GDM1 (cell line): Measurements from ENCODE around the gene PXT1.
"Not testable (repeated sequence)": the region's sequence is repeated elsewhere in the genome, so short reads cannot be mapped to it uniquely, and the experiment has no call there.

Source experiments
- DNase-seq: peaks from one replicate; lab custom pipeline; 2025; lab: John Stamatoyannopoulos, UW

The PXT1 gene, protein sequence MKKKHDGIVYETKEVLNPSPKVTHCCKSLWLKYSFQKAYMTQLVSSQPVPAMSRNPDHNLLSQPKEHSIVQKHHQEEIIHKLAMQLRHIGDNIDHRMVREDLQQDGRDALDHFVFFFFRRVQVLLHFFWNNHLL

DNA sequence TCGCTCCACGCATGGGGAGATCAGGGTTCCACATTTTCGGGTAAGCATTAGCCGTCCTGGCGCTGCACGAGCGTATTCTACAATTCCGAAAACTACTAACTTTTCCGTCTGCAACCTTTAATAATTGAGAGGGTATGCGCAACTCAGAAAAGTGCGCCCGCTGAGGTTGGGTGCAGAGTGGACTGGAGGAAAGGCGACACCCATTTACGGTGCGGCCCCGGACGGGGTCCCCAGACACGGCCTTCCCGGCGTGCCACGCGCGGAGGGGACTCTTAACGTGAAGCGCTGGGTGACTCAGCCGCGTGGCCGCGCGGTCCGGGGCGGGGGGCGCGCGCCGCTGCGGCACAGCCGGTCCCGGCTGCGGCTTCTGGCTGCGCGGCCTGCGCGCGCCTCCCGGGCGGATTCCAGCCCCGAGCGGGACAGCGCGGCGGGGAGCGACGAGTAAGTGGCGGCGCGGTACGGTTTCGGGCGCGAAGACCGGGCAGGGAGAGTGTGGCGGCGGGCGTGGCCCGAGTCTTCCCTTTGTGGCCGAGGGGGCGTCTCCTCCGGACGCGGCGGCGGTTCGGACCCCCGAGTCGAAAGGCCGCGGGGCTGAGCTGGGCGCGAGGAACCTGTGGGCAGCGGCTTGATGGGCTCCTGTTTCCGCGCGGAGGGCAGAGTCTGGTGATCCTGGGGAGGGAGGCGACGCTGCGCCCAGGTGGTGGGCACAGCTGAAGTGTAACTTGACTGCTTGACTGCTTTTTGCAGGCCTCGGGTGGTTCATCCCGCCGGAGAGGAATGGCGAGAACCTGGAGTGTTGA, at the start of gene PXT1, which contains the start of gene KCTD20:
TSS of gene PXT1 (minus strand) at position 184 of the 800 bp plus-strand sequence. CDS start 16,772 bp downstream, outside the sequence.
TSS of gene KCTD20 (plus strand) at position 330 of the 800 bp plus-strand sequence. CDS start 27,098 bp downstream, outside the sequence.
- peak; percentile 85 for DNase-seq

DNA sequence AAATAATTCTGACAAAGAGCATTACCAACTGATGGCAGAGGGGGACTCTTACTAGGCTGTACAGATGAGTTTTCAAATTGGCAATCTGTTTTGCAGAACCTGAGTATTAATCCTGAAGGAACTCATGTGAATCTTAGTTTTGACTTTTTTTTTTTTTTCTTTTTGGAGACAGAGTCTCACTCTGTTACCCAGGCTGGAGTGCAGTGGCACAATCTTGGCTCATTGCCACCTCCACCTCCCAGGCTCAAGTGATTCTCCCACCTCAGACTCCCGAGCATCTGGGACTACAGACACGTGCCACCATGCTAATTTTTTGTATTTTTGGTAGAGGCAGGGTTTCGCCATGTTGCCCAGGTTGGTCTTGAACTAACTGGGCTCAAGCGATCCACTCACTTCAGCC, 49.4 kb upstream of the PXT1 start:
- DNase-seq: no peak

DNA sequence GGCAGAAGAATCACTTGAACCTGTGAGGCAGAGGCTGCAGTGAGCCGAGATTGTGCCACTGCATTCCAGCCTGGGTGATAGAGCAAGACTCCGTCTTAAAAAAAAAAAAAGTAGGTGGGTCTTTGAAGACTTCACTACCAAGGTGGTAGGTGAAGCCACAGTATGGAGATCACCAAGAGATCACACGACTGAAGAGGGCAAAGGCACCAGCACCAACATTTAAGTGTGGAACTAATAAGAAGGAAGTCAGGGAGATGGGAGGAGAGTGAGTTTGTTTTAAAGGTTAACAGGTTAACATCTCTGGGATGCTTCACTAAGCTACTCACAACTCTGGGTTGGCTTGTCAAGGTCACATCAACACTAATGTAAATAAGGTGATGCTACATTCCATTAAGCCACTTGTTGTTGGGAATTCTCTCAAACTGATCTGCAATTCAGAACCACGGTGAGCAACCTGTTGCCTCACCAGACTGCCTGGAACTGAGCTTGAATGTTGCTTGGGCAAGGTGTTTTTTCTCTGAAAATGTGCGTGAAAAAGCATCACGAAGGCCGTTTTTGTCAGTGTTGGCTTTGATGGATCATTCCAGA, 48.8 kb upstream of the PXT1 start:
- no peak for DNase-seq

DNA sequence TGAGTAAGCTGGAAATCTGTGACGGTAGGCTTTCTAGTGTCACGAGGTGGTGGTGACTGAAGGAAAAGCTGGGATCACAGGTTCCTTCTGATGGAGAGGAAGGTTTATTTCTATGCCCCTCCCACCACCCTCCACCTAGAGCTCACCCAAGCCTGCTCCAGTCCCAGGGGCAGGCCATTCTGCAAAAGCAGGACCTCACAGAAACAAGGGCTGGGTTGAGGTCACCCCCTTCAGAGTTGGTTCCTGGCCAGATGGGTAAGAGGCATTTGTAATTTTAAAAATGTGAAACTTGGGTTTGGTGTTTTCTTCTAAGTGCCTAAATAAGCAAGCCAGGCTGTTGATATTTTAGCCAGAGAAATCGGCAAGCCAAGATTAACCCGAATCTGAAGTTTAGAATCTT, 46.8 kb upstream of the PXT1 start:
- no peak for DNase-seq

DNA sequence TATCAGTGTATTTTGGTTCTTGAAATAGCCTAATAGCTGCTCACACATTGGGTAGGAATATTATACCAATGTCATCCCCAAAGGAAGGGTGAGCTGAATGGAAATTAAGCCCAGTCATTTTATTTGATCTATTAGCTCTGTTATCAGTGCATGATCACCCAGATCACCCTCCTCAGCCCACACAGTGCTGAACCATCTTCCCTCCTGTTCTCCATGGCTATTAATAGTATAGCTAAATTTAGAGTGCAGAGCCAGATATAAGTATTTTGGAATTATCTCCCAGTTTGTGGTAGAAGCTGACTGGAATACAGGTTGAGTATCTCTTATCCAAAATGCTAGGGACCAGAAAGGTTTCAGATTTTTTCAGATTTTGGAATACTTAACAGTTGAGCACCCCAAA, 45.6 kb upstream of the PXT1 start:
- DNase-seq: no peak

DNA sequence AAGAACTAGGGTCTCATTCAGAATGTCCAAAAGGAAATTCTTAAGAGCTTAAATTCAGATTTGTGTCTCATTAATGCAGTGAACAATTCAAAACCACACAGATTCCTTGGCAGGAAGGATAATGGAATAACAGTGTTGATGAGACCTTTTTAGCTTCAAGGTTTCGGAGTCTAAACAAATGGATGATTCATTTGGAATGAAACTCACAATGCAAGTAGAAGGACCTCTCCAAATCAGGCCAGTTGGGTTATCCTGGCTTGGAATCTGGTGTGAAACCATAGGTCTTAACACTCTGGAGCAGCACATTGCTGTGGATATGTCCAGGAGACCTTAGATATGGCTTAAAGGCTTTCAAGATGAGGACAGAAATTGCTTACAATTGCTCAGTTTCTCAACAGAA, 45.0 kb upstream of the PXT1 start:
- DNase-seq: no peak

DNA sequence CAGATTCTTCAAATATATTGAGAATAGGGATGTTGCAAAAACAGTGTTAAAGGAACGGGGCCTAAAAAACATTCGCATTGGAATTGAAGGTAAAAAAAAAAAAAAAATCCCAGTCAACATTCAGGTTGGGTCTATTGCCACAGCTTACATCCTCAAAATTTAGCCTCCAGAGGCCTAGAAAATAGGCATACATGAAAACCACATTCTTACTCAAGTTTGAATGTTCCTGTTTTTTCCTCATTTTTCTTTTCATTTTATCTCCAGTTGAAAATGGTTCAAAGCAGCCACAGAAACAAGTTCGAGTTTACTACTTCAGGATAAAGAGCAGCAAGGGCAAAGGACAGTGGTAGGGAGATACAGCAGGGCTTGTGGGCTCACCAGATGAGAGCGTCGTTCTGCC, 42.1 kb upstream of the PXT1 start:
- no peak for DNase-seq

DNA sequence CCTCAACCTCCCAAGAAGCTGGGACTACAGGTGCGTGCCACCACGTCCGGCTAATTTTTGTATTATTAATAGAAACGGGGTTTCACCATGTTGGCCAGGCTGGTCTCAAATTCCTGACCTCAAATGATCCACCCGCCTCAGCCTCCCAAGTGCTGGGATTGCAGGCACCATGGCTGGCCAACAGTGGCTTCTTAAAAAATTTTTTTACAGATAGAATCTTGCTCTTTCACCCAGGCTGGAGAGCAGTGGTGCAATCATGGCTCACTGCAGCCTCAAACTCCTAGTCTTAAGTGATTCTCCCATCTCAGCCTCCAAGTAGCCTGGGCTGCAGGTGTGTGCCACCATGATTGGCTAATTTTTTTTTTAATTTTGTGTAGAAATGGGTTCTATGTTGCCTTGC, 40.7 kb upstream of the PXT1 start:
- not testable (repeated sequence) for DNase-seq

DNA sequence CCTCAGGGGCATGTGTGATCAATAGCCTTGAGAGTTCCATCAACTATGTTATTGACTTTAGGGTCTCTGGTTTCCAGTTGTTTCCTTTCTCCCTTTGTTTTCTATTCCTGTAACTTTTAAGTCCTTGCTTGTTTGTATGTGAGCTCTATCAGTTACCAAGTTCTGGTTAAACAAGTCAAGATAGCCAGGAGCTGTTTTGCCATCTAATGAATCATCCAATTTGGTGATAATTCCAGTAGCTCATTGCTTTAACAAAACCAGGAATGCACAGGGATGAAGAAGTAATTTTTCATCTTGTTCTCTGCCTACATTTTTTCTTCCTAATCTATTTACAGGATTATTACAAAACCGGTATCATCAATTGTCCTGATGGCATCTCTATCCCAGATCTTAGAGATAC, 36.6 kb upstream of the PXT1 start:
- no peak for DNase-seq

DNA sequence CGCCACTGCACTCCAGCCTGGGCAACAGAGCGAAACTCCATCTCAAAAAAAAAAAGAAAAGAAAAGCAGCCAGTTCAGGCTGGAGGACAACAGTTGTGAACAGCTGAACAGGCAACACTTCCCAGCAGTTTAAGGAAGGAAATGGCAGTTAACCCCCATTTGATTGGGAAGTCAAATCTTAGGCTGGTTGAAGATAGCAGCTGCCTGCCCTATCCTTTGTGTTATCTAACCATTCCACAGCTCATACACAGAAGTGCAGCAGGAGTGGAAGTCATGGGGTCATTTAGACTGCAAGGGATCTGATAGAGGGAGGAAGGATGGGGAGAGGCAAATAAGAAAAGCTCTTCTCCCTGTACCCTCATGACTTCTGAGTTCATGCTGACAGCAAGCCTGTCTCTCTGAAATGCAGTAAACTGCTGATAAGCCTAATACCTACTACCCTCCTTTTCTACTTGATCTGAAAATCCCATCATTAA, 35.4 kb upstream of the PXT1 start:
- DNase-seq: peak; percentile 39

DNA sequence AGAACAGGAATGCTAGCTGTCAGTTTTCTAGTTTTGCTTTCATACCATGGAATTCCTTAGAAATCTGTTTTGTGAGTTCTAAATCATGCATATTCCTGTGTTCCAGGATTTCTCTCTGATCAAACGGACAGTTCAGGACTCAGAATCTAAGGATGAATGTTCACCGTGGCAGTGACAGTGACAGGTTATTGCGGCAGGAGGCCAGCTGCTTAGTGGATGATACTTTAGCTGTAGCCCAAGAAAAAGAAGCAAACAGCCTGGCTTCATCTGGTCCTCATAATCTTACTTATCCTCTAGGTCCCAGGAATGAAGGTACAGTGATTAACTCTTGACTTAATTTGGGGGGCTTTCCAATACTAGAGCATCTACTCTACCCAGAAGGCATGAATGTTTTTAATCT, 27.3 kb upstream of the PXT1 start:
- DNase-seq: no peak

DNA sequence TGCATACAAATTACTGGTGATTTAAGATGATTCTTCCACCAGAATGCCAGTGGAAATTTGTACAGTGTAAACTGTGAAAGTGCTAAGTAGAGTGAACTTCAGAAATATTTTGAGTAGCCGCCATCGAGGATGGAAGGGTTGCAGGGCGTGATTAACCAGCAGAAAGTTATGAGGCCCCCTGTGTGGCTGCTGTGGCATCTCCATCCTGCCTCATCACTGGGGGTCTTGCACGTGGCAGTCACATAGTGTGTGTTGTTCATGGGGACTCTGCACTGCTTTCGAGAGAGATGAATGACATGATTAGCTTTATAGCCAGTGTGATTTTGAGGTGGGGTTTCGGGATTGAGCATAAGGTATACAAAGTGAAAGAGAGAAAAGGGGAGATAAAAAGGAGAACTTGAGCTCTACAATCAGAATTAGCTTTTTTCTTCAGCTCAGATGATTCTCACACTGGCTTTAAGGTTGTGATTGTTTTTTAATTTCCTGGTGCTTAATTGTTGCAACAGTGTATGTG, 26.6 kb upstream of the PXT1 start:
- no peak for DNase-seq

DNA sequence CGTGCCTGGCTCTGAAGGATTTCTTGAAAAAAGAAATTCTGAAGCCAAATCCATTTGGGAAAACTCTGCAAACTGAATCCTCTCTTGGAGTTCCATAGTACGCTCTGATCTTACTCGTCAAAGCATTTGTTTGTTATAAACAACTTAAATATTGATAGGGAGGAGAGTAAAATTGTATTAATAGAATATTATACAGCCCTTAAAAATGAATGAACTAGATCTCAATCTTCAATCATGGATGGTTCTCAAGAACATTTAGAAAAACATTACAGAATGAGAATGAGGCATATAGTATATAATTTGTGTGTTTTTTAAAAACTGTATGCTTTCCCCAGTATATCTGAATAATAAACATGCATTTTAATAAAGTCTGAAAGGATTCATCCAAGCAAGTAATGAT, 25.0 kb upstream of the PXT1 start:
- no peak for DNase-seq

DNA sequence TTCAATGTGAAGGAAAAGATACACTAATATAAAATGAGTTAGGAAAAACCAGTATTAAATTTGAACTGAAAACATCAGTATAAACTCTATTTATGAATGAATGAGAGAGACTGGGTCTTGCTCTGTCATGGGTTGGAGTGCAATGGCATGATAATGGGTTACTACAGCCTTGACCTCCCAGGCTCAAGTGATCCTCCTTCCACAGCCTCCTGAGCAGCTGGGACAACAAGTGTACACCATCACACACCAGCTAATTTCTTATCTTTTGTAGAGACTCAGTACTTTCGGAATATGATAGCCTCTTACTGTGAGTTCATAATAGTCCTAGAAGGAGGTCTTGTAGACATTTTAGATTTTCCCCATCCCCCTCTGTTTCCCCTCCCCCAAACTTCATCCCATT, 21.6 kb upstream of the PXT1 start:
- no peak for DNase-seq

DNA sequence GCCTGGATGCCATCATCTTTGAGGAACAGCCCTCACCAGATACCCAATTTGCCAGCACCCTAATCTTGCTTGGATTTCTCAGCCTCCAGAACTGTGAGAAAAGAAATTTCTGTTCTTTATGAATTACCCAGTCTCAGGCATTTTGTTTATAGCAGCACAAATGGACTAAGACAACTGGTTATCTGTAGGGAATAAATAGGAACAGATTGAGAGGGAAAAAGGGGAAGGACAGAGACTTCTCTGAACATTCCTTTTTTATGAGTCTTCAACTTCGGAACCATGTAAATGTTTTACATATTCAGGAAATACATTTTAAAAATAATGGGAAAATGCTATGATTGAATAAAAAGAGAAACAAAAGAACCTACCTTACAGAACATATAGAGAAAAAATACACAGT, 21.0 kb upstream of the PXT1 start:
- no peak for DNase-seq

DNA sequence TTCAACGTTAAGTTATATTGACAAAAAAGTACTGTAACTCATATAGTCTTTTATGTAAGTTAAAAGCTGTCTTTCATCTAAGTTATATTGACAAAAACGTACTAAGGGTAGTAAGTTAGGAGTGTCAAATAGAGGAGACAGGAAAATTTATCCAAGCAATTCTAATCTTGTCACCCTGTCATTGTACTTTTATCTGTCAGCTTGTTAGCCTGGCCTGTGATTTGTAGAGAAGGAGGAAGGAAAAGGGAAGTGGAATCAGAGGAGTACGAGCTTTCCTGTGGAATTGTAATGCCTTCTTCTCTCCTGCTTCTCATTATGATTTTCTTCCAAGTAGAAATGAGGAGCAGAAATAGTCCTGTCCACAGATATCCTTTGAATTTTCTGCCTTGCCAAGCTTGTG, 19.0 kb upstream of the PXT1 start:
- no peak for DNase-seq

DNA sequence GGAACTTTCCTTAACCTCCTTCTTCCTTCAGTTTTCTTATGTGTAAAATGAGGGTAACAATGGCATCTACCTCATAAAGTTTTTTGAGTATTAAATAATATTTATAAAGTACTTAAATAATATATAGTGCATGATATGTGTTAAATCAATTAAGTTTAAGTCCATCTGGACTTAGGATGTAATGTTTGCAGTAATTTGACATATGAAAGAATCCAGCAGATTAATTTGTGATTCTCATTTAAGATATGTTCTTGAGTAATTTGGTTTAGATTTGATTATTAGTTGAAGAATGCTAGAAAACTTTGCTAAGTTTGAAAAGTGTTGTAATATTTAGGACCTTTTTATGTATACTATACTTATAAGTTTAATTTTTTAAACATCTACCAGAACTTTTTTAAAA, 18.3 kb upstream of the PXT1 start:
- no peak for DNase-seq

DNA sequence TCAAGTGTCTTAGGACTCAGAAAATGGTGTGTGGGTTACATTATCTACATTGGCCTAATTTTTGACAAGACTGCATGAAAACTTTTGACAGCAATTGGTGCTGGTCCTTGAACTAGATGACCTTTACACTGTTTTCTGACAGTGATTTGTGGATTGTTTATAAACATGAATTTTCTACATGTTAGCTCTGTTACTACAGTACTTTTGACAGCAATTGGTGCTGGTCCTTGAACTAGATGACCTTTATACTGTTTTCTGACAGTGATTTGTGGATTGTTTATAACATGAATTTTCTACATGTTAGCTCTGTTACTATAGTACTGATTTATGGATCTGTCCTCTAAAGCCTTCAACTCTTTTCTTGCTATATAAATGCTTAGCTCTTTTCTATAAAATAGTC, 16.8 kb upstream of the PXT1 start:
- DNase-seq: no peak

DNA sequence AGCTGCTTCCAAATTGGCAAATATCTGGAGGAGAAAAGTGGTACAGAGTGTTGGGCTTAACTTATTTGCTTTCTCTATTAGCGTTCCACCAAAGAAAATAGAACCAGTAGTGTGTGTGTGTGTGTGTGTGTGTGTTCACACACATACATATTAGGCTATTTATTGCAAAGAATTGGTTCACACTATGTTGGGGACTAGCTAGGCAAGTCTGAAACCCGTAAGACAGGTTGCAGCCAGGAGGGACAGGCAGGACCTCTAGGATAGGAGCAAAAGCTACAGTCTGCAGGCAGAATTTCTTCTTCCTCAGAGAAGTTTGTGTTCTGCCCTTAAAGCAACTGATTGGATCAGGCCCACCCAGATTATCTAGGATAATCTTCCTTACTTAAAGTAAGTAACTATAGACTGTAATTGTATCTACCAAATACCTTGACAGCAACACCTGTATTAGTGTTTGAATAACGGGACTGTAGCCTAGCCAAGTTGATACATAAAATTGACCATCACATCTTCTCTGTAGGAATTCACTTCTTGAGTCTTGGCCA, 12.9 kb upstream of the PXT1 start:
- no peak for DNase-seq

DNA sequence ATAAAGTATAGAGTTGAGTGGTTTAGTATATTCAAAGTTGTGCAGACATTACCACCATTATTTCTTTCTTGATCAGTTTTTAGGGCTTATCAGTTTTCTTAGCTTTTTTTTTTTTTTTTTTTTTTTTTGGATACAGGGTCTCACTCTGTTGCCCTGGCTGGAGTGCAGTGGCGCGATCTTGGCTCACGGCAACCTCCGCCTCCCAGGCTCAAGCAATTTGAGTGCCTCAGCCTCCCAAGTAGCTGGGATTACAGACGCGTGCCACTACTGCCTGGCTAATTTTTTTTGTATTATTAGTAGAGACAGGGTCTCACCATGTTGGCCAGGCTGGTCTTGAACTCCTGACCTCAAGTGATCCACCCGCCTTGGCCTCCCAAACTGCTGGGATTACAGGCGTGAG, 10.2 kb upstream of the PXT1 start:
- DNase-seq: not testable (repeated sequence)

DNA sequence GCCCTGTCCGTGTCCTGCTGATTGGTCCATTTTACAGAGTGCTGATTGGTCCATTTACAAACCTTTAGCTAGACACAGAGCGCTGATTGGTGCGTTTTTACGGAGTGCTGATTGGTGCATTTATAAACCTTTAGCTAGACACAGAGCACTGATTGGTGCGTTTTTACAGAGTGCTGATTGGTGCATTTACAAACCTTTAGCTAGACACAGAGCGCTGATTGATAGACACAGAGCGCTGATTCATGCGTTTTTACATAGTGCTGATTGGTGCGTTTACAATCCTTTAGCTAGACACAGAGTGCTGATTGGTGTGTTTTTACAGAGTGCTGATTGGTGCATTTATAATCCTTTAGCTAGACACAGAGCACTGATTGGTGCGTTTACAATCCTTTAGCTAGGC, 6.5 kb upstream of the PXT1 start:
- DNase-seq: not testable (repeated sequence)

DNA sequence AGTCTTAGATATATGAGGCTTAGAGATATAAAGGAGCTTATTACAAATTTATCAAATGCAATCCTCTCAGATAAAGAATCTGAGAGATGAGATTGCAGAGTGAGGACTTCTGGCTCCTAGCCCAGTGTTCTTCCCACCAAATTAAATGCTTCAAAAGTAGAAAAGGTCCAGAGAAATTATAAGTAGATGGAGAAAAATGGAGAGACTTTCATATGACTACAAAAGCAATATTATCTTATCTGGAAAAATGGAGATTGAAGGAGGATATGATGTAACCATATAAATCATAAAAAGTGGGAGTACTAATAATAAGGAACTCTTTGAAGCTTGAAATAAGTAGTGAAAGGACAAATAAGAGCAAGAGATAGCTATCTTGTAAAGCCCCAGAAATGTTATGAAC, 3.0 kb upstream of the PXT1 start:
- no peak for DNase-seq

DNA sequence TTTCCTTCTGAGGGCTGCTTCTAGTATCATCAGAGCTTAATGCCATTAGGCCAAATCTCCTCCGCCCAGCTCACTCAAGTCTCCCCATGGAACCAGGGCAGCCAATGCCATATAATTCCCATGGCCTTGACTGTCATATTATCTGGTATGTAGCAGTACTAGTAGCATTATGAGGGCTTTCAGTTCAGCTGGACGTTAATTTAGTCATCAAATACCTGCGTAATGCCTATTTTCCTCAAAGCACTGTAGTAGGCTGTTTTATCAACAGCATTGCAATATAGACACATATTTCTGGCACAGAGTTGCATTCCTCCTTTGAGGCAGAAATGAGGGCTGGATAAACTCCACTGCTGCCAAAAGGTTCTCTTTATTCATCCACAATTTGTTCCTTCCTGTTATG, 1.8 kb upstream of the PXT1 start:
- no peak for DNase-seq
